T-helper 9 cell (primary cell): Measurements from ENCODE around the gene IGFBP2.

Source experiments
- DNase-seq: peaks from one replicate; pipeline ENCODE4 v3.0.0-alpha.2; 2020

Gene IGFBP2

GRCh38 chr2:216616083-216616678 is 17.0 kb upstream of the IGFBP2 start:
- DNase-seq, result no peak

GRCh38 chr2:216617159-216617815 is 15.9 kb upstream of the IGFBP2 start:
- no peak for DNase-seq

- DNase-seq, result no peak
Measured at GRCh38 chr2:216618785-216619184, 14.4 kb upstream of the IGFBP2 start.

GRCh38 chr2:216619411-216620393 is 13.5 kb upstream of the IGFBP2 start:
- no peak for DNase-seq

GRCh38 chr2:216620786-216621185 is 12.4 kb upstream of the IGFBP2 start:
- DNase-seq, result no peak

- DNase-seq, result no peak
Measured at GRCh38 chr2:216621292-216621691, 11.9 kb upstream of the IGFBP2 start.

GRCh38 chr2:216622526-216622925 is 10.7 kb upstream of the IGFBP2 start:
- no peak for DNase-seq

GRCh38 chr2:216624251-216624650 is 9.0 kb upstream of the IGFBP2 start:
- DNase-seq, result no peak

- no peak for DNase-seq
Measured at GRCh38 chr2:216626168-216626874, 6.9 kb upstream of the IGFBP2 start.

- DNase-seq, result no peak
Measured at GRCh38 chr2:216626875-216627245, 6.4 kb upstream of the IGFBP2 start.

GRCh38 chr2:216629784-216630183 is 3.4 kb upstream of the IGFBP2 start:
- DNase-seq, result no peak

GRCh38 chr2:216632346-216632951 is 771 bp upstream of the IGFBP2 start:
- no peak for DNase-seq

- DNase-seq, result no peak
Measured at GRCh38 chr2:216633616-216634369, 573 bp downstream of the IGFBP2 start.

- no peak for DNase-seq
Measured at GRCh38 chr2:216634370-216635148, 1.3 kb downstream of the IGFBP2 start.

GRCh38 chr2:216635171-216635570 is 2.0 kb downstream of the IGFBP2 start:
- DNase-seq, result no peak

GRCh38 chr2:216635701-216636550 is 2.7 kb downstream of the IGFBP2 start:
- DNase-seq, result no peak

GRCh38 chr2:216636551-216637450 is 3.6 kb downstream of the IGFBP2 start:
- no peak for DNase-seq

- no peak for DNase-seq
Measured at GRCh38 chr2:216637472-216637871, 4.3 kb downstream of the IGFBP2 start.
